ENCODE measurements around the gene LINC01488.

LINC01488 gene

DNA sequence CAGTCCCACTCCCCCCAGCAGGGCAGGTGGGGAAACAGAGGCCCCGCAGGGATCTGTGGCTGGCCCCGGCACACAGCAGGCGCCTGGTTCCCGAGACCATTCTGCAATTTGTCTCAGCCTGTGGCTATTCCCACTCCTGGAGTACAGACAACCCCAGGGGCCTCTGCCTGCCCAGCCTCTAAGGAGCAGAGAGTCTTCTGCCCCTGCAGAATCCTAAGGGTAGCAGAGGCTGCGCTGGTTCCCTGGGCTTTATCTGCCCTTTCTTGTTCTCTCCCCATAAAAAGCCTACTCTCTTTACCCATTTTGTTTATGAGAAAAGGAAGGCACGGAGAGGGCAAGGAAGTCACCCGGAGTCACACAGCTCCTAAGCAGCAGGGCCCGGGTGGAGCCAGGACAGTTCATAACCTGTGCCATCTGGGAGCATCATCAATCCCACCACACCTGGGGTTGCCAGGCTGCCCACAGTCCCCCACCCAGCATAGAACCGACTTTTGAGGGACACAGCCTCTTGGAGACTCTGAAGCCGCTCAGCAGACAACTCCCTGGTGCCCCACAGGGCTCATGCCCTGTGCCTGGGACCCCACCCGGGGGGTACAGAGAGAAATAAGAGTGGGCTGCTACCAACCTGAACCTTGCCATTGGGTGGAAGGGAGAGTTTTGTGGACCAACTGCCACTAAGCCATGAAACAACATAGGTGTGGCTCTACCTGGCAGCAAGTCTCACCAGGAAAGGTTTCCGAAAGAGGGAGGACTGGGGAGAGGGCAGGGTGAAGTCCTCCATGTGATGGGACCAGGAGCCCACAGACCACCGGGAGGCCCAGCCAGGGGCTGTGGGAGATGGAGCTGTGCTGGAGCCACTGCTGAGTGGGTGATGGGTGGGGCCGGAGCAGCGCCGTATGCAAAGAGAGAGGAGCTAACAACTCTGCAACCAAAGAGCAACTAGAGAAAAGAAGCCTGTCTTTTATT lies 17.2 kb upstream of the LINC01488 start:
- no peak for DNase-seq (ENCODE audit: low read depth in 2 of 2)

DNA sequence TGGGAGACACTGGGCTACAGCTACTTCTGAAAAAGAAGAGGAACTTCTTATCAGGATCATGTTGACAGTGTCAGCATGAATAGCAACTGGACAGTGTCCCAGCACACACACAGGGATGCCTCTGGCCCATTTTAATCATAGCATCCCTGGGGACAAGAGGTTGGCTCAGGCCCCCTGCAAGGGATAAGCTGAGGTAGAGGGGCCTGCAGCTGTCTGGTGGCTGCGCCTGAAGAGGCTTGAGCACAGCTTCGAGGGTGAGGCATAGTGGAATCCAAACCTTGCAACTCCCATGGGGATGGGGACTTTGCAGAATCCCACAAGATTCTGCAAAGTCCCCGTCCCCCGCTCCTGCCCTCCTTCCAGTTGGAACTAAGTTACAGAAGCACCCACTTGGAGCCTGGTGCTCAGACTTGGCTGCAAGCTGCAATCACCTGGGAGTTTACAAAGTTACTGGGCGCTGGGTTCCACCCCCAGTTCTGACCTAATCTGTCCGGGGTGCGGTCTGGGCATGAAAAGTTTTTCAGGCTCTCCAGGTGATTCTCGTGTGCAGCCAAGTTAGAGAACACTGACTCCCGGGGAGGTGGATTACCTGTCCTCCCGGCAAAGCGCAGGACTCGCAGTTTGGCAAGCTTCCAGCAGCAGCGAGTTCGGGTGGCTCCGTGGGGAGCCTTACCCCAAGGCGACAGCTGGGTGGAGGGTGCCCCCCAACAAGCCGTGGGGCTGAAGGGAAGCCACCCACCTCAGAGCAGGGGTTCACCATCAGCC lies 16.0 kb upstream of the LINC01488 start:
- DNase-seq (ENCODE audit: low read depth in 2 of 2): no peak

DNA sequence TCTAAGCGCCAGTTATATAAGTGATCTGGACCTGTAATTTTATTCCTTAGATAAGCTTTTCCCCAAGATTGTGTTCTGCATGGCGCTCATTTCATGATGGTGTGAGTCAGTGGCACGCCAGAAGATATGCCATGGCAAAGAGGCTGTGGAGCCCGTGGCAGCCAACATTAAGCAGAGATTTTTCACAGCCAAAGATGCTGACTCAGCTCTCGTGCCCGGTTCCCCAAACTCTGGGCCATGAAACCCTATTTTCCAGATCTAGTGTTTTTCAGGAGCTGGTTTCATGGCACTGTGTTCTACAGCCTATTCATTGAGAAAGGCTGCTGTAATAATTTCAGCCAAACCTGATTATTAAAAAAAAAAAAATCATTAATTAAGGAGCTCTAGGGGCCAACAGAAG lies 15.4 kb upstream of the LINC01488 start:
- no peak for DNase-seq (ENCODE audit: low read depth in 2 of 2)

DNA sequence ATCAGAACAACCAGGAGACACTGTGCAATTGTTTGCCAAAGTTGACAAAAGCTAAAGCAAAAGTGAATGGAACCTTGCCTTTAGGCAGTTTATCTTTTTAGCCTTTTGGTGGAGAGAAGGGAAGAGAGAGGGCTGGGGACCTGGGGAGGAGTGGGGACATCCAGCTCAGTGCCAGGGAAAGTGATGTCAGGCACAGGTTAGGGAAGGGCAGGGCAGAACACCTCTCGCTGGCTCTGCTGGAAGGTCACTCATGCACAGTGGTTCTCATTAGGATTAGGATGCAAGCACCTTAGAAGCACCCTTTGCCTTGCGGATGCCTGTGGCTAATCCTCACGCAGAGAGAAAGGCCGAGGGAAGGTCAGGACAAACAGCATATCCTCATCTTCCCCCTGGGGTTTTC lies 14.3 kb upstream of the LINC01488 start:
- DNase-seq (ENCODE audit: low read depth in 2 of 2): no peak

DNA sequence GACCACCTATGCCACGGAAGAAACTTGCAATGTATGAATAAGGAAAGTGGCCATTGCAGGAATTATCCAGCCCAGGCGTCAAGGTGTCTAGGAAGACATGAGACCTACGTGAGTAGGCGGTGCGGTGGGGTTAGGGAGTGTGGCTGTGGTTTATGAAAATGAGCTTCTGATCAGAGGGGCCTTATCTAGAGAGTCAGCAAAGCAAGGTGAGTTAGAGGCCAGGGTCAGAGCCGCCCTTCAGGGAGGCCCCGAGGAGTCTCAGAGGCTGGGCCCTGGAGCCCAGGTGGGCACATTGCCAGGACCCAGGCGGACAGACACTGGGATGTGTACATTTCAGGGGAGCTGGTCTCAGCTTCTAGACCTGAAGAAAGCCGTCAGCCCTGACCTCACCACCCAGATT lies 13.8 kb upstream of the LINC01488 start:
- no peak for DNase-seq (ENCODE audit: low read depth in 2 of 2)

DNA sequence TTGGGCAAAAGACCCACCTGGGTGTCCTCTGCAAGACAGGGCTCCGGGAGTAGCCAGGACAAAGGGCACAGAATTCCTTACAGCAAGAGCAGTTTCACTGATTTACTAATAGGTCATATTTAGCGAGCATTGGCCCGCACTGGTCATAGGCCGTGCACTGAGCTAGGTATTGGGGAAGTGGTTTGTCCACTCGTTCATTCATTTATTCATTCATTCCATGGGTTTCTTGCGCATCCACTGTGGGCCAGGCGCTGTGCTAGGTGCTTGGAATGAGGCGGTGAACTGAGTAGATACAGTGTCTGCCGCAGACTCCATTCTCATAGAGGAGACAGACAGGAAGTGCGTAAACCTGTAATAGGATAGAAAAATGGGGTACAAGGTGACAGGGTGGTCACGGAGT lies 13.2 kb upstream of the LINC01488 start:
- no peak for DNase-seq (ENCODE audit: low read depth in 2 of 2)

DNA sequence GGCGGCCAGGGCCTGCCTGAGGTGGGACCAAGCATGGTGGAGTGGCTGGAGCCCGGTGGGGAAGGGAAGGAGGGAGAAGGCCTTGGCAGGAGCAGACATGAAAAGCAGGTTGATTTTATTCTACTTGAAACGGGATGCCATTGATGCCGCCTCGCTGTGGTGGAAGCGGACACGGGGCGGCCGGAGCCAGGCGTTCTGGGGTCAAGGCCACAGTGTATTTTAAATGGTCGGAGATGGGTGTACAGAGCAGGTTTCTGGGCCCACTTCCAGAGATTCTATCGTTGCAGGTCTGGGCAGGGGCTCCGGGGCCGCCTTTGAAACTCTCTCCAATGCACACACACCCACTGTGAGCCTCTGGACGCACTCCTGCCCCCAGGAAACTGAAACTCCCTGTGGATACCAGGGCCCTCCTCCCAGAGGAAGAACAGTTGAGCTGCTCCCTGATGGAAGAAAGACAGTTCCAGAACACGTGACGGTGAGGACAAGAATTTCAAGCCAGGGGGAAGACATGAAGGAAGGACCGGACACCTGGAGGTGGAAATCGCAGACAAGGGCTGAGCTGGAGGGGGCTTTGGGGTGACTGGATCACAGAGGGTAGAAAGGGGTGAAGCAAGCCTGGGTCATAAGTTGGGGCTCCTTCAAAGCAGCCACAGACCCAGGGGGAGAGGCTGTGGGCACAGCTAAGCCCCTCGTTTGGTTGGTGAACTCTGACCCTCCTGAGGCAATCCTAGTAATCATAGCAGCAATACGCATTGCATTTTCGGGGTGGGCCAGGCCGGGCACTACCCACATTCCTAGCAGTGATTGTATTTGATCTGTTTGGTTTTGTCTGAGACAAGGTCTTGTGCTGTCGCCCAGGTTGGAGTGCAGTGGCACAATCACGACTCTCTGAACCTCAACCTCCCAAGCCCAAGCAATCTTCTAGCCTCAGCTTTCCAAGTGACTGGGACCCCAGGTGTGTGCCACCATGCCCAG lies 12.3 kb upstream of the LINC01488 start:
- no peak for DNase-seq (ENCODE audit: low read depth in 2 of 2)

DNA sequence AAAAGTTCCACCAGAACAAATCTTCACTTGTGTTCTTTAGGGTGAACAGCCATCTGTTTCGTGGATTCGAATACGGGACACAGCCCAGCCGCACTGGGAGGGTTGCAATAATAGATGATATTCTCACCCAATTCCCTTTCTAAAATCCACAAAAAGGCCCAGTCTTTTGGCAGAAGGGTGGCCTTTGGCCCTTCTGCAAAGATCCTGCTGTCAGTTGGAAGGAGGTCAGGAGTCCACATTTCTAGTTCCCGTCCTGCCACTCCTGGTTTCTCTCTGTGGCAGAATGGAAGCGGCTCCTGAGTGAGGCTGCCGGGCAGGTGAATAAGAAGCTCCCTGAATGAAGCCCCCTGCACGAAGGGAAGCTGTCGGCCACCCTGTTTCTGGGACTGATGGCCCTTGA lies 11.2 kb upstream of the LINC01488 start:
- DNase-seq (ENCODE audit: low read depth in 2 of 2): no peak

DNA sequence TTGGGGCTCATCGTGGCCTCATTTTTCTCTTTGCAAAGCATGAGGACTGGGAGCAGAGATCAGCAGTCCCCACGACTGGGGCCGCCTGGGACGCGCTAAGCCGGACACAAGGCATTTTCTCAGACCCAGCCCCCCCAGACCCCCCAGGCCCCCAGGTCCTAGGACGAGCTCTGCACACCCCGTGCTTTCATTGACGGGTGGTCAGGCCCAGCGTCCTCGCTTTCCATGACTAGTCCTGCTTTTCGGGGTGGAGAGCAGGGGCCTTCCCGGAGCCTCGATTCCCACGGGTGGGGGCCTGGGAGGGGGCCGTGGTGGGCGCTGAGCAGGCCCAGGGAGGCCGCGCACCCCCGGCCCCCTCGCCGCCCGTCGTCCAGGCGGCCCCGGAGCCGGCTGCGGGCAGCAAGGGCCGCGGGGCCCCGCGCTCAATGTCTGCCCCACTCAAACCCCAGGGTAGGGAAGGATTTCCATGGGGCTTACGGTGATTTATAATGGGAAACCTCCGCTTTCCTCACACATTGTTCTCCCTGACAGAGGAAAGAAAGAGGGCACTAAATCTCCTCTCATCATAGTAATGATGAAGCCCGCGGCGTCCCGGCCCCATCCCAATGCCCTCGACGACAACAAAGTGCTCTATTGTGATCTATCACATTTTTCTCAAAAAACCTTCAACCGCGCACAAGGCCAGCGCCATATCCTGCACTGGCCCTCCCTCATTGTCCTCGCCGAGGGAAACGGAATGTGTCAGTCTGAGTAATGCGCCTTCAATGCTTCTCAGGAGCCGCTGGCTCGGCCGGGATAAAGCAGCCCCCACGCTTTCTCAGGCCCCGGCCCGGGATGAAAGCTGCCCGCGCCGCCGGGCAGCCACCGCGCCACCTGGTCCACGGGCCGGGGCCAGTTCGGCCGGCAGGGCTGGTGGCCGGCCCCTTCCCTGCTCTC lies 10.4 kb upstream of the LINC01488 start:
- DNase-seq (ENCODE audit: low read depth in 2 of 2): no peak

DNA sequence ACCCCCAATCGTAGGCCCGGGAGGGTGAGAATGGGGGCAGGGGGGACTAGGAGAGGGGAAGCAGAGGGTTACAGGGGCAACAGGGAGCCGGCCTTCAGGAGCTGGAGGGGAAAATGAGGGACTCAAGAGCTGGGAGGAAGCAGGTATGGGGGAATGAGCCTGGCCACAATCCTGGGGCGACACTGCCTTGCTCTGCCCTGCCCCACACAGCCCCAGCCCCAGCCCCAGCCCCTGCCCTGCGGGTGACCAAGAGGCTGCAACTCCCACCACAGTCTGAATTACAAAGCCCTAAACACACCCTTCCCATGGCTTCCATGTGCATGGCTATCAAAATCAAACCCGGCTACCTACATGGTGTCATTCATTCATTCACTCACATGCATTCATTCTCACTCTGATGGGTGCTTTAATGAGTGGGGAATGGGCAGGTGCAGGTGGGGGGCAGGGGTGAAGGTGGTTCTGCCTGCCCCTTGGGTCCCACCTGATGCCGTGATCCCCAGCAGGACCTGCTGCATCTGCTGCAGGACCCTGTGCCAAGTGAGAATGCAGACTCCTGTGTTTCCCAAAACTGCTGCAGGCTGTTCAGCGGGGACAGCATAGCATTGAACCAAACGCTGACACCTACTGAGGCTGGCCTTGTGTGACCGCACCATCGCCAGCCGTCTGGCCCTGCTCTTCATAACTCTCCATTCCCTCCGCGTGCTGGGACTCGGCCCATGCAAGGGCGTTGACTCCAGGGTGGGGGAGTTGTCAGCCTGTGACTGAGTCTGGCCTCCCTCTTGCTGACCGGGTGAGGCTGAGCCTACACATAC lies 9.5 kb upstream of the LINC01488 start:
- no peak for DNase-seq (ENCODE audit: low read depth in 2 of 2)

DNA sequence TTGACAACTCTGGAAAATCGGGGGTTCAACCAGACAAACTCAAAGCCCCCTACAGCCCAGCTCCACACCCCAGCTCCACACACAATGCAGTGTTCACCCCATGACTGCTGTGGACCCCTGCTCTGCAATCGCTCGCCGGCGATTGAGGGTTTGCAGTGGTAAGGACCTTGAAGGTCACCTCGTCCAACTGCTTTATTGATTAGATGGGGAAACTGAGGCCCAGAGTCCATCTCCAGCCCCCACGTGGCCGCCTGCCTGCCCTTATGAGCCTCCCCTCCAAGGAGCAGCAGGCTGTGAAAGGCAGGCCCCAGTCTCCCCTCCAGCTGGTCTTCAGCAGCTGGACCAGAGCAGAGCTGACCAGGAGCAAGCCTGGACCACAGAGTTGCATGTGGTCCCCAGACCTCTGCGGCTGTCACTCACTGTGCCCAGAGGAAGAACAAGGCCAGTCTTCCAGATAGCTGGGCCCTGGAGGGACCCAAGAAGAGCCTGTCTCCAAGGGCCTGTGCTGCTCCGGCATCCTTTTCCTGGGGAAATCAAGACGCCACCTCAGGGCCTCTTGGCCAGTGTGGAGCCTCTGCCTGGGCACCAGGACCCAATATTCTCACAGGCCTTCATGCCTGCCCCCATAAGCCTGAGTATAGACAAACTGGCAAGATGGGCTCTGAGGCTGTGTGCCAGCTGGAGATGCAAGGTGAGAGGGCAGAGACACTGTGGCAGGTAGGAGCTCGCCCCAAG lies 8.8 kb upstream of the LINC01488 start:
- DNase-seq (ENCODE audit: low read depth in 2 of 2): no peak

DNA sequence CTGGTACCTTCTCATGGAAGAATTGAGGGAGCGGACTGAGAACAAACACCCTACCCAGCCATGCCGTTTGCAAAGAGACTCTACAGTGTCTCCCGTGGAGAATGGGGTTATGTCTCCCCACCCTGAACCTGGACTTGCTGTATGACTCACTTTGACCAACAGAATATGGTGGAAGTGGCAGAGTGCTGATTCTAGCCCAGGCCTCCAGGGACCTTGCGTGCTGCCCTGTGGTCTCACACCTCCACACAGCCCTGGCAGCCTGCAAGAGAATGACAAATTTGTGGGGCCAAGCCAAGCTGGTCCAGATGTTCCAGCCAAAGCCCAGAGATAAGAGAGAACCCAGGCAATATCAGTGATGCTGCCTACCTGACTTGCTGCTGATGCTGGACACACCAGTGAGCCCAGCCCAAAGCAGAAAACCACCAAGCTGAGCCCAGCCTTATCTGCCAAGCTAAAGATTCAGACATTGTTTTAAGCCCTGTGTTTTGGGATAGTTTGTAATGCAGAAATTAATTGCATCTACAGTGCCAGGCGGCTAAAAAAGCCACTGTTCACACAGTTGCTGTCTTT lies 8.1 kb upstream of the LINC01488 start:
- no peak for DNase-seq (ENCODE audit: low read depth in 2 of 2)

DNA sequence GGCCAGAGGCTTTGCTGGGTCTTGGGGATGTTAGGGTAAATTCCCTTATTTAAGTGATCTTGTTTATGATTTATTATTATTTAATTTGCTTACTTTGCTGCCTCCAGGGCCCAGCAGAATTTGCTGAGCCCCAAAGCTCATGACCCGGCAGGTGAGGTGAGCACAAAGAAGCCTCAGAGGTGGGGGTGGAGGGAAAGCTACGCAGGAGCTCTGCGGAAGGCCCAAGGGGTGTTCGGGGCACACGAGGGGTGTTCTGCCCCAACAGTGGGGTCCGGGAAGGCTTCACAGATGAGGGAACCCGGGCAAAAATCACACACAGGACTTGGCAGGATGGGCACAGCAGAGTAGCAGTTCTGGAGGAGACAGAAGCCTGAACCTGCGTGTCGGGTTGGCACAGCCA lies 6.7 kb upstream of the LINC01488 start:
- DNase-seq (ENCODE audit: low read depth in 2 of 2): no peak

DNA sequence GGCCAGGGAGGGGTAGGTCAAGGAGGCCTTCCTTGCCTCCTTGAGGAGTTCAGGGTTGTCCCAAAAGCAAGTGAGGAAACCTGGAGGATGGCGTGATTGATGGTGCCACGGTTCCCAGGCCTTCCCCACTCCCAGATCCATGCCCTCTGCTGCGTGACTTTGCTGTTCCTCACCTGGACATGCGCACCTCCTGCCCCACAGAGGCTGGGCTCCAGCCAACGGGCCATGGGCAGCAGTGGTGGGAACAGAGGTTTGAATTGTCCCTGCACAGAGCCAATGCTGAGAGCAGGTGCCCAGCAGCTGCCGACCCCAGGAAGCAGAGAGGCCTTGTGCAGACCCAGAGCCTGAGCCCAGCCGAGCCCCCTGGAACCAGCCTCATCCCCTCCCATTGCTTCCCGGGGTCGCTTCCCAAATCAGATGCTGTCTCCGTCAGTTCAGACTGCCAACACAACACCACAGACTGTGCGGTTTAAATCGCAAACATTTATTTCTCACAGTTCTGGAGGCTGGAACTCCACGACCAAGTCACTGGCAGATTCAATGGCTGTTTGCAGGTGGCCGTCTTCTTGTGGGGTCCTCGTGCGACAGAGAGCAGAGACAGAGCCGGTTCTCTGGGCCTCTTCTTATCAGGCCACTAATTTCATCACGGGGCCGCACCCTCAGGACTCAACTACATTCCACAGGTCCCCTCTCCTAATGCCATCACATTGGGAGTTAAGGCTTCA lies 6.2 kb upstream of the LINC01488 start:
- DNase-seq (ENCODE audit: low read depth in 2 of 2): no peak

DNA sequence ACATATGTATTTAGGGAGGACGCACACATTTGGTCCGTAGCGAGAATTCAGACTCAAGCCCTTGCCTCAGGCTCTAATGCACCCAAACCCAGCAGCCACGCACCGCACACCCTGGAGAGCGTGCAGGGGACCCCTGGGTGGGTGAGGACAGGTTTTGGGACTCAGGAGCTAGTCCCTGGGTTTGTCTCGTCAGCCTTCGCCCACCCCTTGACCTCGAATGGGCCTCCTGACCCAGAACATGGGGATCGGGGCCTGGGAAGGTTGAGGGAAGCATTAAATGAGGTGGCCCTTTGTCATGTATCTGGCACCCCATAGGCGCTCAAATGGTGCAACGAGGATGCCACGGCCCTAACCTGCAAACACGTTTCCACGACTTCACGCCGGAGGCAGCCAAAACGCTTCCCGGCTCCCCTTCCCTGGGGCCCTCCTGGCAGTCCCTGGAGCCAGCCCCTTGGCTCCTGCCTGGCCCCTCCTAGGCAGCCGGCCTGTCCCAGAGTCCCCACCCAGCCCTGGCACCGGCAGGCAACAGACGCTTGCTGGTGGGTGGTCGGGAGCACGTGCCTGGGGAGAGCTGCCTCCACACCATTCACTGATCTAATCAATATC lies 5.5 kb upstream of the LINC01488 start:
- no peak for DNase-seq (ENCODE audit: low read depth in 2 of 2)

DNA sequence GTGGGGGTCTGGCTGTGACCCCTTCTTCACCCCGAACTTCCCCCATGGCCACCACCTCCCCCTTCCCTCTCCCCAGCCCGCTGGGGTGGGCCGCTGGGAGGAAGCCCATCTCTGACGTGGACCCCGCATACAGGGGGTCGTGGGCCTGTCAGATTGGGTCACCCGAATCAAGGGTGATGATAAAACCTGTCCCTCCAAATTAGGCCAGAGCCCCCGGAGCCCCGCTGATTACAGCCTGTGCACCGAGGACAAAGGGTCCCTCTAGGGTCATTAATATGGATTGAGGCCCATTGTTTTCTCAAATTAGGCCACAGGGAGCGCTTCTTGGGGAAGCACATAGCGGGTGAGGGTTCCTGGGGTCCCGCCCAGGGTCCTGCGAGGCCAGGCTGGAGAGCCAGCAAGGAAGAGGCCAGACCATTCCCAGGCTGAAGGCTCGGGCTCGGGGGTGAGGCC lies 4.9 kb upstream of the LINC01488 start:
- no peak for DNase-seq (ENCODE audit: low read depth in 2 of 2)

DNA sequence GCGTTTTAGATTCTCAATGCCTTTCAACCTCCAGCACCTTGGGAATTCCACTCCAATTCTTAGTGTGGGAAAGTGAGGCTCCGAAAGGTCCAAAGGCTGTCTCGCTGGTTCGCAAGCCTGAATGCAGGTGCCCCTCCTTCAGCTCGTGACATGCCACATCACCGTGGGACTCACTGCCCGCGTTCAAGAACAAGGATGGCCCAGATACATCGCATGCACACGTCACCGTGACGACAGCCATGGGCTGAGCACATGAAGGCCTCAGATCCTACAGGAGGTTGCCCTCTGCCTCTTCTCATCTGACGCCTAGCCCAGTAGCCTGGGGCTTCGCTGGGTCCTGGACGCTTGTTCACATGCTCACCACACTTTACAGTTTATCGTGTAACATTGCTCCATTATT lies 4.4 kb upstream of the LINC01488 start:
- DNase-seq (ENCODE audit: low read depth in 2 of 2): no peak

All from activated CD8-positive, alpha-beta memory T cell treated with anti-CD3 and anti-CD28 coated beads for 4 hours (primary cell).